ENCODE measurements around the gene LNX2.

The LNX2 gene

DNA sequence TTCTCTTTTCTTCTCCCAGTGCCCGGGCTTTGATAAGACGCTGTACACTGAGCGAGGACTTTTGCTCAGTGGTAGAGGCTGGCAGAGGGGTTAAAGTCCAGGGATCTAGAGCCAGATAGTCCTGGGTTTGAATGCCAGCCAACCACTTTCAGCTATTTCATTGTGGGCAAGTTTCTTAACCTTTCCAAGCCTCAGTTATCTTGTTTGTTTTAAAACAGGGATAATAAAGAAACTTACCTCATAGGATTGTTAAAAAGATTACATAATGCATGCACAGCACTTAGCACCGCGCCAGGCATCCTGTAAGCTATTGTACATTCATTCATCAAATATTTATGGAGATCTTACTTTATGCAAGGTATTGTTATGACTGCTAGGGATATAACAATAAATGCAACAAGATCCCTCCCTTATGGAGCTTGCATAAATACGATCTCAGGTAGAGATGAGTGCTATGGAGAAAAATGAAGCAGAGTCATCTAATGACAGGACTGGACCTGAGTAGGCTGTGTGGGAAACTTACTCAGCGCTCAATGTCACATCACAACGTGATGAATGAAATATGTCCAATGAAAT lies 70.8 kb downstream of the LNX2 start:
- DNase-seq = no peak

- DNase-seq = no peak
Measured at GRCh38 chr13:27542220-27542619, 78.1 kb downstream of the LNX2 start.

- no peak for DNase-seq
Measured at GRCh38 chr13:27541386-27541785, 78.9 kb downstream of the LNX2 start.

- no peak for DNase-seq
Measured at GRCh38 chr13:27536361-27537101, 83.8 kb downstream of the LNX2 start.

- no peak for DNase-seq
Measured at GRCh38 chr13:27535546-27535945, 84.8 kb downstream of the LNX2 start.

- DNase-seq = no peak
Measured at GRCh38 chr13:27534981-27535380, 85.3 kb downstream of the LNX2 start.

DNA sequence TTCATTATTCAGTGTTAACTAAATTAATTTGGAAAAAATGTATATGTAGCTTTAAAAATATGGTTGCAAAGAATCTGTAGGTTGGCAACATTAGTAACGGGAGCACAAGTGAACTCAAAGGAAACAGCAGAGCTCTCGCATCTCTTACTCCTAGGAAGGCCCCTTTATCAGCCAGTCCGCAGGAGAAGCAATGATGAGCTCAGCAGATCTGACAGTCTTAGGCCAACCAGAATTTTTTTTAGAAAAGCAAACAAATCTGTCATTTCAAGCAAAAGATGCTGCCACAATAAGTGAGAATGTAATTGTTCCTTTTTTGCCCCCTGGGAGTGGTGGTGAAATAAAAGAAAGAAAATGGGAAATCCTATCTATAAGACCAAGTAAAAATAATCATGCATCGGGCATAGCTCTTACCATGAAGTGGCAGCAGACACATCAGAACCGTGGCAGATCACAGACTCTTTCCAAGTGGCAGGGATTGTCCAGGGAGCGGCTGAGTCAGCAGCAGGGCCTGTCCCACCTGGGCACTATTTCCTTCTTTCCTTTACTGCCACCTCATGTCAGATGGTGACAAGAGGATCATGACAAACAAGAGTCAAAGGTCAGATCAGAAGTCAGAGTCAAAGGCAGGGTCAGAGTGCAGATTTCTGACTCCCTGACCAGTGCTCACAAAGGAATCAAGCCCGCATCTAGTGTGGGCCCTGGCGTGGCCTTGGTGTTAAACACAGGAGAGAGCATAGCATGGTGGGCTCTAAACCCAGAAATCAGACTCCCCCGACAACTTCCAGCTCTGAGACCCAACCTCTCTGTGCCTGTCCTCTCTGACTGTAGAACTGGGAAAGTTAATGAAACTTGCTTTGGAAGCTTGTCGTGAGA lies 86.0 kb downstream of the LNX2 start:
- no peak for DNase-seq

- DNase-seq = peak; percentile 12 to 56
Measured at GRCh38 chr13:27533155-27533643, 87.1 kb downstream of the LNX2 start.

- no peak for DNase-seq
Measured at GRCh38 chr13:27528908-27529307, 91.4 kb downstream of the LNX2 start.

DNA sequence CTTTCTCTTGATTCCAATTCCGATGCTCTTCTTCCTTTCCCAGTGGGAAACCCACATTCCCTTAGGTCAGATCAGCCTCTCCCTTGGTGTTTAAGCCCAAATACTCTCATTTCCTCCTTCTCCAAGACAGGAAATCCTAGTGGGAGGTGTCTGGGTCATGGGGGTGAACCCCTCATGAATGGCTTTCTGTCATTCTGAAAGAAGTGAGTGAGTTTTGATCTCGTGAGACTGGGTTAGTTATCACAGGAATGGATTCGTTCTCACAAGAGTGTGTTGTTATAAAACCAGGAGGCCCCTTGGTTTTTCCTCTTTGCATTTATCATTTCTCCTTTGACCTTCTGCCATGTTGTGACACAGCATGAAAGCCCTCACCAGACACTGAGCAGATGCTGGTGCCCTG lies 93.8 kb downstream of the LNX2 start:
- DNase-seq = no peak

DNA sequence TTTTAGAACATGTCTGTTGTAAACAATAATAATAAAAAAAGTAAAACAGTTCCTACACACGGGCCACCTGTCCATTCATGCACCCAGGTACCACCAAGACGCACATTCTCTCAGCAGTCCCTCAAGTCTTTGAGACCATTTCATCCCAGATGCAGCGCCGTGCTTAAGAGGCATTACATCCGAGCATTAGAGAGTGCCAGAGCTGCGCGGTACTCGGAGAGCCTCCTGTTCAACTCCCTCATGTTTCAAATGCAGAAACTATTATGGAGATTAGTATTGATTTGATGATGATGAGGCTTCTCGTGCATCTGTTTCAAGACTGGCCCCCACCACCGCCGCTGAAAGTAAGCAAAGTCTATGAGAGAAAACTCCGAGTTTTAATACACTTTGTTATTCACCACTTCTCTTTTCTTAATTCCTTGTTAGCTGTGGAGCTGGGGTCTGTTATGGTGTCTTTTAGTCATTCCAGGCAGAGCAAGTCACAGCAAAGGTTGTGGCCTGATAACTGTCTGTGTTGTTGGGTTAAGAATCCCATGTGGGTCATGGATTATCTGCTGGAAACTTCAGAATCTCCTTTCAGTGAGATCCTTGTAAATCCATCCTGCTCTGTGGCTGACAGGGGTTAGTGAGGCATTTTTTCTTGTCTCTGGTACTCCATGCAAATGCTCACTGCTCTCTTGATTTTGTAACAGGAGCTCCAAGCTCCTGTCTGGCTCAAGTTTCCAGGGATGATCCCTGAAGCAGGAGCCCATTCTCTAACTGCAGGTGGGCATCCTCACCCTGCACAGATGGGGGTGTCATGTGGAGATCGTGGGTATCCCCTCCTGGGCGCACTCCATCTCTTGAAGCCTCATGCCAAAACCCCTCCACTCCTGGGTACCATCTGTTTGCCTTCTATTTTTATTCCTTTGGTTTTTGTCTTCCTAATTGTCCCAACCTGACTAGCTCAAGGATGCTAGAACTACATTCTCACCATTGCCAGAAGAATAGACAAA lies 95.1 kb downstream of the LNX2 start:
- peak; percentile 76 to 88 for DNase-seq

DNA sequence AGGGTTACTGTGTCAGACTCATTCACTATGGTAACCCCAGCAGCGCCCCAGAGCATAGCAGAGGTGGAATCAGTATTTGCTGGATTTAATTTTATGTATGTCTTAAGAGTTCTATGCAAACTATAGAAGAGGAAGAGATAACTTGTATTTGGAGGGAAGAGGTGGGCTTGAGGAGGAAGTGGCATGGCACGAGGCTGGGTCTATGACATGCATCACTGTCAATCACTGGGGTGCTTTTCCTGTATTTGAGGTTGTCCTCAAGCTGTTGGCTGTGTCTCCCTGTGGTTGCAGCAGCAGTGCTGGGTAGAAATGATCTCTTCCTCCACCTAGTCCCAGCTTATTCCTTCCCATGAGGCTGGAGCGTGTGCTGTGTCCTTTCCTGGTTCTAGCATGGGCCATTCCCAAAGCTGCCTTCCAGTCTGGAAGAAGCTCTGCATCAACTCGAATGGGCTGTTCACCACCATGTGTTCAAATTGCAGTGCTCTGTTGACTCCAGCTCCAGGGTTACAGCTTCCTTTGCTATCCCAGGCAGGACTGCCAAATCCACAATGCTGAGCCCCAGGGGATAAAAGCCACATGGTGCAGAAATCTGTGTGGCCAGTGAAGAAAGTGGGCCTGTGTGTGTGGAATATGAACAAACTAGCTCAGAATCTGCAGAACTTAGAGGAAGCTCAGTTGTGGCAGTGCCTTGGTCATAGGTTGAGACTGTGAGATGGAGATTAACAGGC lies 96.8 kb downstream of the LNX2 start:
- no peak for DNase-seq

DNA sequence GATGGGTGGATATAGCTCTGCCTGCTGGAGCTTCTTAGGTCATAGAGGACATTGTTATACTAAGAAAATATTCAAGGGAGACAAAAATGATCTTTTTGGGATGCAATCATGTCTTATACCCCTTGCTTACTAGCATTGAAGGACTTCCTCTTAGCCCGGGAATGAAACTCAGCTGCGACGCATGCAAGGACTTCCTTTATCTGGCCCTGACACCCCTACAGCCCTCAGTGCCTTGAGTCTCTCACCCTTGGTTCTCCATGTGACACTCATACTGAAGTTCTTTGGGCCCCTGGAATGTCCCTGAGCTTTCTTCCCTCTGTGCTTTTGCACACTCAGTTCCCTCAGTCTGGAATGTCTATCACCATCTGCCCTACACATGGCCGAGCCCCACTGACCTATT lies 97.5 kb downstream of the LNX2 start:
- DNase-seq = no peak

- no peak for DNase-seq
Measured at GRCh38 chr13:27516103-27516502, 104.2 kb downstream of the LNX2 start.

GRCh38 chr13:27510082-27510481 lies 110.2 kb downstream of the LNX2 start:
- DNase-seq = no peak

DNA sequence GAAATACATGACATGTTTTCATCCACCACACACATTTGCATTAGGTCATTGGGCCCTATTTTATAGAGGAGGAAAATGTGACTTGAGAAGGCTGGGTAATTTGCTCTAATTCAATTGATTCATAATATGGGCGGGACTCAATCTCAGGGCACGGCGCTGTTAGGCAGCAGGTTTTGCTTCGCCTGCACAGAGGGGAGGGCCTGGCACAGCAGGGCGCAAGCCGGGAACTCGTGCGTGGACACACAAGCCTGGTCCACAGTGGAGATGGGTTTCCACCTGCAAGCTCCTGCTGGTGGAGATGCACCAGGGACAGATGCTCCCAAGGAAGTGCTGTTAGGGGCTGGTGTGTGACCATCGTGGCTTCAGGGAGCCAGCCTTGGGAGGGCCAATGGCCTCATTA lies 111.5 kb downstream of the LNX2 start:
- no peak for DNase-seq

GRCh38 chr13:27505792-27506191 lies 114.5 kb downstream of the LNX2 start:
- no peak for DNase-seq

- DNase-seq = no peak
Measured at GRCh38 chr13:27504868-27505194, 115.5 kb downstream of the LNX2 start.

- no peak for DNase-seq
Measured at GRCh38 chr13:27504128-27504867, 116.0 kb downstream of the LNX2 start.

GRCh38 chr13:27500806-27501534 lies 119.4 kb downstream of the LNX2 start:
- DNase-seq = no peak
